SK-N-SH (cell line): ENCODE results near the gene SCAI.

Experiments
- CHD2 ChIP-seq: fragments of 150-350 bp; IDR thresholded peaks from 2 replicates; pipeline ENCODE4 v1.6.1; 2018; ENCODE audit warnings: low read length; ENCODE audit not compliant: partially characterized antibody
- CTCF ChIP-seq: fragments of 200-600 bp; sonication (generic); IDR thresholded peaks from 2 replicates; pipeline ENCODE4 v1.6.1; 2017; ENCODE audit warnings: antibody characterized with exemption, mild to moderate bottlenecking, moderate library complexity
- EP300 ChIP-seq, 2 experiments: IDR thresholded peaks; 2 replicates each; pipeline versions ENCODE4 v1.4.0 to v1.6.1; 2012; ENCODE audit warnings: borderline replicate concordance in 1 of 2, low read depth in 1 of 2, low read length in 1 of 2
- IRF3 ChIP-seq: fragments of 150-350 bp; IDR thresholded peaks from 2 replicates; pipeline ENCODE4 v1.6.1; 2016; ENCODE audit warnings: mild to moderate bottlenecking, low read depth, low read length
- RAD21 ChIP-seq: IDR thresholded peaks from 2 replicates; pipeline ENCODE4 v1.6.1; 2012; ENCODE audit warnings: mild to moderate bottlenecking, low read length

- no peak for TF ChIP-seq IRF3
- TF ChIP-seq CHD2: no peak
- TF ChIP-seq CTCF: no peak
- TF ChIP-seq RAD21: no peak
- no peak for TF ChIP-seq EP300 (IDR thresholded peaks at IDR 0.05; ENCODE audit: borderline replicate concordance in 1 of 2, low read depth in 1 of 2, low read length in 1 of 2)
Measured at GRCh38 chr9:125049212-125050049, 93.9 kb downstream of the SCAI start.
